IMR-90 (cell line): ENCODE measurements around the gene PAX5. TPM values are rescaled to one million over a fixed set of nuclear protein-coding genes. Genes with fewer than 3 reads are reported as not detected.

Experiments
- ATAC-seq: fragments of 200-7000 bp; cut with Tn5 transposase; 2 replicates; pipeline ENCODE4 v1.9.1; 2020; ENCODE audit warnings: low read depth, mild to moderate bottlenecking, moderate library complexity
- BruUV-seq: library from RNA; stranded (reverse); fragments of 400-500 nt; replicated peaks from 2 replicates; lab custom pipeline; 2021; lab: Mats Ljungman, UMichigan
- CTCF ChIA-PET: fragments of 300-600 bp; formaldehyde crosslinking; extraction: SDS; loops from one replicate; lab custom pipeline; 2021; ENCODE audit warnings: antibody characterized with exemption; lab: Yijun Ruan, JAX
- POLR2A ChIA-PET: fragments of 300-600 bp; sonication (Branson Sonifier 250); formaldehyde crosslinking; loops from one replicate; lab custom pipeline; 2022; ENCODE audit warnings: antibody characterized with exemption; ENCODE audit not compliant: unreplicated experiment; lab: Charles Lee
- DNase-seq: peaks from one replicate; pipeline ENCODE4 v3.0.0; 2013
- H2AFZ ChIP-seq: replicated peaks from 2 replicates; pipeline ENCODE3; 2013; ENCODE audit warnings: low read length, mild to moderate bottlenecking; ENCODE audit not compliant: poor library complexity
- H2AK5ac ChIP-seq: 2 replicates; pipeline ENCODE4 v1.6.1; 2013; ENCODE audit warnings: low read depth, low read length, inconsistent platforms
- H2AK9ac ChIP-seq: replicated peaks from 2 replicates; pipeline ENCODE3; 2013; ENCODE audit warnings: mild to moderate bottlenecking, low read depth, low read length, moderate library complexity; ENCODE audit not compliant: poor library complexity
- H2BK120ac ChIP-seq: 2 replicates; pipeline ENCODE4 v1.6.1; 2013; ENCODE audit warnings: low read depth, low read length, inconsistent platforms
- H2BK15ac ChIP-seq: 3 replicates; pipeline ENCODE4 v1.6.1; 2013; ENCODE audit warnings: low read depth, low read length, inconsistent platforms
- H2BK20ac ChIP-seq: 2 replicates; pipeline ENCODE4 v1.6.1; 2013; ENCODE audit warnings: low read depth, mild to moderate bottlenecking, inconsistent platforms, low read length, moderate library complexity
- H2BK5ac ChIP-seq: 2 replicates; pipeline ENCODE4 v1.6.1; 2013; ENCODE audit warnings: mild to moderate bottlenecking, low read depth, low read length, inconsistent platforms; ENCODE audit not compliant: poor library complexity, severe bottlenecking
- H3K14ac ChIP-seq: replicated peaks from 2 replicates; pipeline ENCODE4 v1.6.1; 2013; ENCODE audit warnings: low read depth, low read length, inconsistent platforms
- H3K18ac ChIP-seq: 2 replicates; pipeline ENCODE4 v1.6.1; 2013; ENCODE audit warnings: low read depth, low read length, control low read depth
- H3K23ac ChIP-seq: 2 replicates; pipeline ENCODE4 v1.6.1; 2013; ENCODE audit warnings: low read depth, low read length, inconsistent platforms
- H3K27ac ChIP-seq: 2 replicates; pipeline ENCODE4 v1.5.1; 2013; ENCODE audit warnings: mild to moderate bottlenecking, control low read depth, low read length; ENCODE audit not compliant: insufficient read depth
- H3K27me3 ChIP-seq: 2 replicates; pipeline ENCODE4 v1.6.1; 2013; ENCODE audit warnings: low read length; ENCODE audit not compliant: control insufficient read depth, insufficient read depth
- H3K36me3 ChIP-seq: 2 replicates; pipeline ENCODE4 v1.6.1; 2013; ENCODE audit warnings: low read length, mixed read lengths; ENCODE audit not compliant: control insufficient read depth, insufficient read depth
- H3K4ac ChIP-seq: 2 replicates; pipeline ENCODE4 v1.6.1; 2013; ENCODE audit warnings: low read depth, low read length, inconsistent platforms
- H3K4me1 ChIP-seq: 2 replicates; pipeline ENCODE4 v1.6.1; 2013; ENCODE audit warnings: low read length, mixed read lengths; ENCODE audit not compliant: control insufficient read depth, insufficient read depth
- H3K4me2 ChIP-seq: 2 replicates; pipeline ENCODE4 v1.6.1; 2013; ENCODE audit warnings: low read depth, mild to moderate bottlenecking, control low read depth, low read length, moderate library complexity
- H3K4me3 ChIP-seq: 2 replicates; pipeline ENCODE4 v1.5.1; 2013; ENCODE audit warnings: low read depth, mild to moderate bottlenecking, control low read depth, low read length, moderate library complexity; ENCODE audit not compliant: insufficient read depth
- H3K56ac ChIP-seq: 2 replicates; pipeline ENCODE4 v1.6.1; 2013; ENCODE audit warnings: low read length, inconsistent platforms; ENCODE audit not compliant: insufficient read depth; ENCODE audit errors: extremely low read depth
- H3K79me1 ChIP-seq, 2 experiments: 2 replicates each; pipeline ENCODE4 v1.6.1; 2013; ENCODE audit warnings: low read length in 2 of 2, inconsistent platforms in 1 of 2, low read depth in 1 of 2
- H3K9ac ChIP-seq: 2 replicates; pipeline ENCODE4 v1.6.1; 2013; ENCODE audit warnings: low read depth, low read length, control low read depth
- H3K9me1 ChIP-seq: 2 replicates; pipeline ENCODE4 v1.6.1; 2013; ENCODE audit warnings: low read length, inconsistent platforms; ENCODE audit not compliant: insufficient read depth
- H3K9me3 ChIP-seq: 2 replicates; pipeline ENCODE4 v1.6.1; 2013; ENCODE audit warnings: low read length; ENCODE audit not compliant: control insufficient read depth, insufficient read depth
- H4K20me1 ChIP-seq: 2 replicates; pipeline ENCODE4 v1.6.1; 2013; ENCODE audit warnings: low read length, inconsistent platforms; ENCODE audit not compliant: insufficient read depth
- H4K5ac ChIP-seq: 2 replicates; pipeline ENCODE4 v1.6.1; 2013; ENCODE audit warnings: mild to moderate bottlenecking, low read depth, low read length, control low read depth
- H4K8ac ChIP-seq, 2 experiments: 2 replicates each; pipeline ENCODE4 v1.6.1; 2013; ENCODE audit warnings: low read depth in 2 of 2, low read length in 2 of 2, control low read depth in 1 of 2, inconsistent platforms in 1 of 2
- H4K91ac ChIP-seq: 2 replicates; pipeline ENCODE4 v1.6.1; 2013; ENCODE audit warnings: low read depth, low read length, inconsistent platforms; ENCODE audit not compliant: insufficient read depth
- CEBPB ChIP-seq: IDR thresholded peaks from 2 replicates; pipeline ENCODE4 v1.6.1; 2012; ENCODE audit warnings: low read depth, low read length, improper control_type of control experiment
- CHD1 ChIP-seq: IDR thresholded peaks from 2 replicates; pipeline ENCODE4 v1.6.1; 2012; ENCODE audit warnings: low read depth, low read length, improper control_type of control experiment
- FOS ChIP-seq: fragments of 150-350 bp; IDR thresholded peaks from 2 replicates; pipeline ENCODE4 v1.6.1; 2016; ENCODE audit warnings: low read depth, low read length
- MAFK ChIP-seq: IDR thresholded peaks from 2 replicates; pipeline ENCODE4 v1.6.1; 2012; ENCODE audit warnings: low read depth, low read length, improper control_type of control experiment
- MAZ ChIP-seq: IDR thresholded peaks from 2 replicates; pipeline ENCODE4 v1.6.1; 2012; ENCODE audit warnings: low read depth, mild to moderate bottlenecking, low read length, improper control_type of control experiment, moderate library complexity, borderline replicate concordance
- MXI1 ChIP-seq: IDR thresholded peaks from 2 replicates; pipeline ENCODE4 v1.6.1; 2012; ENCODE audit warnings: low read depth, mild to moderate bottlenecking, low read length, moderate library complexity, borderline replicate concordance
- NFE2L2 ChIP-seq: fragments of 150-350 bp; IDR thresholded peaks from 2 replicates; pipeline ENCODE4 v1.6.1; 2016; ENCODE audit warnings: low read depth, mild to moderate bottlenecking, low read length
- RCOR1 ChIP-seq: IDR thresholded peaks from 2 replicates; pipeline ENCODE4 v1.6.1; 2012; ENCODE audit warnings: mild to moderate bottlenecking, low read length, improper control_type of control experiment; ENCODE audit not compliant: insufficient replicate concordance
- SMC3 ChIP-seq: fragments of 150-350 bp; IDR thresholded peaks from 2 replicates; pipeline ENCODE4 v1.6.1; 2016; ENCODE audit warnings: low read depth, mild to moderate bottlenecking, antibody characterized with exemption, low read length, moderate library complexity
- USF2 ChIP-seq: fragments of 150-350 bp; IDR thresholded peaks from 2 replicates; pipeline ENCODE4 v1.6.1; 2017; ENCODE audit warnings: mild to moderate bottlenecking, antibody characterized with exemption, low read length, low read depth
- WGBS, 2 experiments: methylation state at CpG; one replicate each; pipeline versions ENCODE4 v1.1.5 to v1.1.7; 2013; ENCODE audit warnings: missing lambda C conversion rate in 2 of 2; ENCODE audit not compliant: insufficient read length in 1 of 2; ENCODE audit errors: extremely low coverage in 2 of 2; 5-methylcytosine and 5-hydroxymethylcytosine counted together
- dilution Hi-C: fragments of 300-500 bp; cut with HindIII; formaldehyde crosslinking; loops from one replicate; pipeline ENCODE4 v1.14.3; 2018; ENCODE audit warnings: low sequenced_read_pairs; ENCODE audit not compliant: unreplicated experiment
- in situ Hi-C: fragments of 300-500 bp; cut with MboI; formaldehyde crosslinking; loops from 3 replicates; pipeline ENCODE4 v1.14.3; 2019; ENCODE audit warnings: low sequenced_read_pairs, inconsistent platforms, mixed read lengths
- intact Hi-C: fragments of 100-400 bp; cut with micrococcal nuclease; formaldehyde crosslinking; loops from 2 replicates; pipeline ENCODE4 v1.10.0; 2022
- polyA plus RNA-seq, 3 experiments: library from polyadenylated mRNA; depleted of rRNA; stranded (reverse); fragments of >200 nt; gene quantifications; 2 replicates each; pipeline ENCODE4 v1.2.3, GENCODE V29; 2012; ENCODE audit warnings: low replicate concordance in 1 of 3
- total RNA-seq: library from RNA; depleted of rRNA; stranded (reverse); fragments of >200 nt; gene quantifications from 2 replicates; pipeline ENCODE4 v1.2.3, GENCODE V29; 2012
- TF ChIP-seq, protein P1 (sequence below): conservative IDR thresholded peaks from 2 replicates; pipeline ENCODE4 v1.5.1; 2012; ENCODE audit warnings: mild to moderate bottlenecking, low read depth, low read length, improper control_type of control experiment

The PAX5 gene
- total and polyA plus RNA-seq, 2 of the 4 experiments (the other 2 are of a cell fraction) = not detected

DNA sequence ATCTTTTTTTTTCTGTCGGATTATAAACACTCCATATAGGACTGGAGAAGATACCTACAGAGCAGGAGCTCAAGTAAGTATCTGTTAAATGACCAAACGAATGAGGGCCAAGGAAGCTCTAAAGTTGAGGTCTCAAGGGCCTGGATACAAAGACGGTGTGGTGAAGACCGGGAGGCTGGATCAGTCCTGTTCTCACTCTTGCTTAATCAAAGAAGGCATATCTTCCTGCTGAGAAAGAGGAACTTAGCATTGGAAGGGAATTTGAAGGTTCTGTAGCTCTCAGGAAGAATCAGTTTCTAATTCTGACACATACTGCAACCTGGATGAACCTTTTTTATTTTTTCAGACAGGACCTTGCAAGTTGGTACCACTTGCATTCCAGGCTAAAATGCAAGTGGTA is 28.3 kb upstream of the PAX5 start:
- Histone ChIP-seq H3K23ac (no peak overlapping the region), H4K91ac (no peak overlapping the region), H3K4me1 (no peaks in the 10 kb centered on the region), H3K9me3 (no peaks in the 10 kb centered on the region), H2AFZ (no peak overlapping the region), H4K8ac (no peak overlapping the region), H3K56ac (no peak overlapping the region), H3K14ac (no peak overlapping the region), H2BK5ac (no peak overlapping the region), H2AK5ac (no peak overlapping the region), H3K4me3 (no peak overlapping the region), H3K18ac (no peak overlapping the region), H3K9ac (no peak overlapping the region), H4K20me1 (no peaks in the 10 kb centered on the region), H3K36me3 (no peaks in the 10 kb centered on the region), H3K4ac (no peak overlapping the region), H2BK15ac (no peak overlapping the region), H4K5ac (no peak overlapping the region), H3K27ac (no peak overlapping the region), H2BK20ac (no peak overlapping the region), H3K27me3 (peaks cover 32% of the 10 kb centered on the region), H3K4me2 (no peak overlapping the region), H3K9me1 (no peaks in the 10 kb centered on the region), H2BK120ac (no peak overlapping the region), H3K79me1 (no peaks in the 10 kb centered on the region), H2AK9ac (no peak overlapping the region)
- BruUV-seq = no TSS peak
- ChIA-PET CTCF (interaction anchor here (0.7 kb wide), 1 partner anchor 21 kb away, joined by 3 read pairs; no protein-coding TSS in a partner anchor), POLR2A (no interaction called here)
- in situ Hi-C loops (no loop called here), intact Hi-C loops (no loop called here), dilution Hi-C loops (no loop called here)
- ATAC-seq = no peak
- WGBS, 2 experiments = no CpG with 5 or more reads among the region's 4 CpGs
- TF ChIP-seq USF2 = no peak
- no peak for TF ChIP-seq MXI1
- no peak for TF ChIP-seq FOS
- TF ChIP-seq NFE2L2 = no peak
- TF ChIP-seq CEBPB = no peak
- TF ChIP-seq CHD1 = no peak
- TF ChIP-seq SMC3 = no peak
- TF ChIP-seq, protein P1, sequence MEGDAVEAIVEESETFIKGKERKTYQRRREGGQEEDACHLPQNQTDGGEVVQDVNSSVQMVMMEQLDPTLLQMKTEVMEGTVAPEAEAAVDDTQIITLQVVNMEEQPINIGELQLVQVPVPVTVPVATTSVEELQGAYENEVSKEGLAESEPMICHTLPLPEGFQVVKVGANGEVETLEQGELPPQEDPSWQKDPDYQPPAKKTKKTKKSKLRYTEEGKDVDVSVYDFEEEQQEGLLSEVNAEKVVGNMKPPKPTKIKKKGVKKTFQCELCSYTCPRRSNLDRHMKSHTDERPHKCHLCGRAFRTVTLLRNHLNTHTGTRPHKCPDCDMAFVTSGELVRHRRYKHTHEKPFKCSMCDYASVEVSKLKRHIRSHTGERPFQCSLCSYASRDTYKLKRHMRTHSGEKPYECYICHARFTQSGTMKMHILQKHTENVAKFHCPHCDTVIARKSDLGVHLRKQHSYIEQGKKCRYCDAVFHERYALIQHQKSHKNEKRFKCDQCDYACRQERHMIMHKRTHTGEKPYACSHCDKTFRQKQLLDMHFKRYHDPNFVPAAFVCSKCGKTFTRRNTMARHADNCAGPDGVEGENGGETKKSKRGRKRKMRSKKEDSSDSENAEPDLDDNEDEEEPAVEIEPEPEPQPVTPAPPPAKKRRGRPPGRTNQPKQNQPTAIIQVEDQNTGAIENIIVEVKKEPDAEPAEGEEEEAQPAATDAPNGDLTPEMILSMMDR = no peak
- no peak for TF ChIP-seq MAFK
- no peak for TF ChIP-seq RCOR1
- no peak for TF ChIP-seq MAZ
- DNase-seq = no peak
